ENCODE data around the gene NEGR1. TPM values are rescaled to one million over a fixed set of nuclear protein-coding genes. Genes with fewer than 3 reads are reported as not detected.

The NEGR1 gene
- total and polyA plus RNA-seq, 2 experiments from 2014 or later: 0.57 to 0.94 TPM

DNA sequence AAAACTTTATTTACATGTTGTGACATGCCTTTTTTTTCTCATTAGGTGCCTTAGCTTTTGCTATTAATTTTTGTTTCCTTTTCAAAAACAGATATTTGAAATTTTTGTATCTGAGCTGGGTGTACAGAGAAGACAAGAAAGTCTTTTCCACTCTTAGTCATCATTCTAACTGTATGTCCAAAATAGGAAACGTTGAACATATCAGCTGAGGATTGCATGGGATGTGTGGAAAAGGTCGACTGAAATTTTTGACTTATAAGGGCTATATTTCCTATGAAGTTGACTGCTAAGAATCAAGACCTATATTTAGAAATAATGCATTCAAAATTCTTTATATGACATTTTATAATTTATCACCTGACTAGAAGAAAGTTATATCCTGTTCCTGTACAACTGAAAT lies 931.5 kb downstream of the NEGR1 start:
- Histone ChIP-seq H4K20me1 (replicated peaks; ENCODE audit: insufficient read depth) (no peaks in the 10 kb centered on the region), H3K36me3 (ENCODE audit: insufficient read depth) (no peaks in the 10 kb centered on the region), H3K4me1 (ENCODE audit: insufficient read depth) (no peaks in the 10 kb centered on the region), H3K27ac (ENCODE audit: low read depth) (no peak overlapping the region), H2AFZ (no peak overlapping the region), H3K4me2 (no peak overlapping the region), H3K9me2 (ENCODE audit: insufficient read depth) (no peaks in the 10 kb centered on the region), H3F3A (replicated peaks; ENCODE audit: low read depth) (no peaks in the 10 kb centered on the region), H3K4me3 (no peak overlapping the region), H3K79me2 (replicated peaks; ENCODE audit: insufficient read depth) (no peaks in the 10 kb centered on the region), H3K27me3 (ENCODE audit: insufficient read depth) (no peaks in the 10 kb centered on the region)
- TF ChIP-seq ZNF331 (CRISPR knock-in tag; IDR thresholded peaks at IDR 0.05; ENCODE audit: low read depth) (no peak), NANOG (IDR thresholded peaks at IDR 0.05; ENCODE audit: borderline replicate concordance) (no peak), STAT1 (IDR thresholded peaks at IDR 0.05; ENCODE audit: unreplicated experiment) (no peak), EZH2 (IDR thresholded peaks at IDR 0.05; ENCODE audit: low read depth, unreplicated experiment) (no peak), CREB1 (CRISPR knock-in tag; IDR thresholded peaks at IDR 0.05; ENCODE audit: low read depth) (no peak), JUNB (IDR thresholded peaks at IDR 0.05; ENCODE audit: unreplicated experiment) (no peak), POLR2AphosphoS5 (IDR thresholded peaks at IDR 0.05; ENCODE audit: low read depth) (no peak), ZNF114 (CRISPR knock-in tag; IDR thresholded peaks at IDR 0.05) (no peak), EZH2phosphoT487 (IDR thresholded peaks at IDR 0.05; ENCODE audit: unreplicated experiment) (no peak)
- TF ChIP-seq, protein P1, sequence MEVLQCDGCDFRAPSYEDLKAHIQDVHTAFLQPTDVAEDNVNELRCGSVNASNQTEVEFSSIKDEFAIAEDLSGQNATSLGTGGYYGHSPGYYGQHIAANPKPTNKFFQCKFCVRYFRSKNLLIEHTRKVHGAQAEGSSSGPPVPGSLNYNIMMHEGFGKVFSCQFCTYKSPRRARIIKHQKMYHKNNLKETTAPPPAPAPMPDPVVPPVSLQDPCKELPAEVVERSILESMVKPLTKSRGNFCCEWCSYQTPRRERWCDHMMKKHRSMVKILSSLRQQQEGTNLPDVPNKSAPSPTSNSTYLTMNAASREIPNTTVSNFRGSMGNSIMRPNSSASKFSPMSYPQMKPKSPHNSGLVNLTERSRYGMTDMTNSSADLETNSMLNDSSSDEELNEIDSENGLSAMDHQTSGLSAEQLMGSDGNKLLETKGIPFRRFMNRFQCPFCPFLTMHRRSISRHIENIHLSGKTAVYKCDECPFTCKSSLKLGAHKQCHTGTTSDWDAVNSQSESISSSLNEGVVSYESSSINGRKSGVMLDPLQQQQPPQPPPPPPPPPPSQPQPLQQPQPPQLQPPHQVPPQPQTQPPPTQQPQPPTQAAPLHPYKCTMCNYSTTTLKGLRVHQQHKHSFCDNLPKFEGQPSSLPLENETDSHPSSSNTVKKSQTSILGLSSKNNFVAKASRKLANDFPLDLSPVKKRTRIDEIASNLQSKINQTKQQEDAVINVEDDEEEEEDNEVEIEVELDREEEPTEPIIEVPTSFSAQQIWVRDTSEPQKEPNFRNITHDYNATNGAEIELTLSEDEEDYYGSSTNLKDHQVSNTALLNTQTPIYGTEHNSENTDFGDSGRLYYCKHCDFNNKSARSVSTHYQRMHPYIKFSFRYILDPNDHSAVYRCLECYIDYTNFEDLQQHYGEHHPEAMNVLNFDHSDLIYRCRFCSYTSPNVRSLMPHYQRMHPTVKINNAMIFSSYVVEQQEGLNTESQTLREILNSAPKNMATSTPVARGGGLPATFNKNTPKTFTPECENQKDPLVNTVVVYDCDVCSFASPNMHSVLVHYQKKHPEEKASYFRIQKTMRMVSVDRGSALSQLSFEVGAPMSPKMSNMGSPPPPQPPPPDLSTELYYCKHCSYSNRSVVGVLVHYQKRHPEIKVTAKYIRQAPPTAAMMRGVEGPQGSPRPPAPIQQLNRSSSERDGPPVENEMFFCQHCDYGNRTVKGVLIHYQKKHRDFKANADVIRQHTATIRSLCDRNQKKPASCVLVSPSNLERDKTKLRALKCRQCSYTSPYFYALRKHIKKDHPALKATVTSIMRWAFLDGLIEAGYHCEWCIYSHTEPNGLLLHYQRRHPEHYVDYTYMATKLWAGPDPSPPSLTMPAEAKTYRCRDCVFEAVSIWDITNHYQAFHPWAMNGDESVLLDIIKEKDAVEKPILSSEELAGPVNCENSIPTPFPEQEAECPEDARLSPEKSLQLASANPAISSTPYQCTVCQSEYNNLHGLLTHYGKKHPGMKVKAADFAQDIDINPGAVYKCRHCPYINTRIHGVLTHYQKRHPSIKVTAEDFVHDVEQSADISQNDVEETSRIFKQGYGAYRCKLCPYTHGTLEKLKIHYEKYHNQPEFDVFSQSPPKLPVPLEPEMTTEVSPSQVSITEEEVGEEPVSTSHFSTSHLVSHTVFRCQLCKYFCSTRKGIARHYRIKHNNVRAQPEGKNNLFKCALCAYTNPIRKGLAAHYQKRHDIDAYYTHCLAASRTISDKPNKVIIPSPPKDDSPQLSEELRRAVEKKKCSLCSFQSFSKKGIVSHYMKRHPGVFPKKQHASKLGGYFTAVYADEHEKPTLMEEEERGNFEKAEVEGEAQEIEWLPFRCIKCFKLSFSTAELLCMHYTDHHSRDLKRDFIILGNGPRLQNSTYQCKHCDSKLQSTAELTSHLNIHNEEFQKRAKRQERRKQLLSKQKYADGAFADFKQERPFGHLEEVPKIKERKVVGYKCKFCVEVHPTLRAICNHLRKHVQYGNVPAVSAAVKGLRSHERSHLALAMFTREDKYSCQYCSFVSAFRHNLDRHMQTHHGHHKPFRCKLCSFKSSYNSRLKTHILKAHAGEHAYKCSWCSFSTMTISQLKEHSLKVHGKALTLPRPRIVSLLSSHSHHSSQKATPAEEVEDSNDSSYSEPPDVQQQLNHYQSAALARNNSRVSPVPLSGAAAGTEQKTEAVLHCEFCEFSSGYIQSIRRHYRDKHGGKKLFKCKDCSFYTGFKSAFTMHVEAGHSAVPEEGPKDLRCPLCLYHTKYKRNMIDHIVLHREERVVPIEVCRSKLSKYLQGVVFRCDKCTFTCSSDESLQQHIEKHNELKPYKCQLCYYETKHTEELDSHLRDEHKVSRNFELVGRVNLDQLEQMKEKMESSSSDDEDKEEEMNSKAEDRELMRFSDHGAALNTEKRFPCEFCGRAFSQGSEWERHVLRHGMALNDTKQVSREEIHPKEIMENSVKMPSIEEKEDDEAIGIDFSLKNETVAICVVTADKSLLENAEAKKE (CRISPR knock-in tag; IDR thresholded peaks at IDR 0.05): no peak
- TF ChIP-seq, protein P2, sequence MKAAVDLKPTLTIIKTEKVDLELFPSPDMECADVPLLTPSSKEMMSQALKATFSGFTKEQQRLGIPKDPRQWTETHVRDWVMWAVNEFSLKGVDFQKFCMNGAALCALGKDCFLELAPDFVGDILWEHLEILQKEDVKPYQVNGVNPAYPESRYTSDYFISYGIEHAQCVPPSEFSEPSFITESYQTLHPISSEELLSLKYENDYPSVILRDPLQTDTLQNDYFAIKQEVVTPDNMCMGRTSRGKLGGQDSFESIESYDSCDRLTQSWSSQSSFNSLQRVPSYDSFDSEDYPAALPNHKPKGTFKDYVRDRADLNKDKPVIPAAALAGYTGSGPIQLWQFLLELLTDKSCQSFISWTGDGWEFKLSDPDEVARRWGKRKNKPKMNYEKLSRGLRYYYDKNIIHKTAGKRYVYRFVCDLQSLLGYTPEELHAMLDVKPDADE (IDR thresholded peaks at IDR 0.05): no peak
- TF ChIP-seq, protein P3, sequence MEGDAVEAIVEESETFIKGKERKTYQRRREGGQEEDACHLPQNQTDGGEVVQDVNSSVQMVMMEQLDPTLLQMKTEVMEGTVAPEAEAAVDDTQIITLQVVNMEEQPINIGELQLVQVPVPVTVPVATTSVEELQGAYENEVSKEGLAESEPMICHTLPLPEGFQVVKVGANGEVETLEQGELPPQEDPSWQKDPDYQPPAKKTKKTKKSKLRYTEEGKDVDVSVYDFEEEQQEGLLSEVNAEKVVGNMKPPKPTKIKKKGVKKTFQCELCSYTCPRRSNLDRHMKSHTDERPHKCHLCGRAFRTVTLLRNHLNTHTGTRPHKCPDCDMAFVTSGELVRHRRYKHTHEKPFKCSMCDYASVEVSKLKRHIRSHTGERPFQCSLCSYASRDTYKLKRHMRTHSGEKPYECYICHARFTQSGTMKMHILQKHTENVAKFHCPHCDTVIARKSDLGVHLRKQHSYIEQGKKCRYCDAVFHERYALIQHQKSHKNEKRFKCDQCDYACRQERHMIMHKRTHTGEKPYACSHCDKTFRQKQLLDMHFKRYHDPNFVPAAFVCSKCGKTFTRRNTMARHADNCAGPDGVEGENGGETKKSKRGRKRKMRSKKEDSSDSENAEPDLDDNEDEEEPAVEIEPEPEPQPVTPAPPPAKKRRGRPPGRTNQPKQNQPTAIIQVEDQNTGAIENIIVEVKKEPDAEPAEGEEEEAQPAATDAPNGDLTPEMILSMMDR (conservative IDR thresholded peaks at IDR 0.05; ENCODE audit: low read depth in 2 of 2): no peak
- TF ChIP-seq, protein P4, sequence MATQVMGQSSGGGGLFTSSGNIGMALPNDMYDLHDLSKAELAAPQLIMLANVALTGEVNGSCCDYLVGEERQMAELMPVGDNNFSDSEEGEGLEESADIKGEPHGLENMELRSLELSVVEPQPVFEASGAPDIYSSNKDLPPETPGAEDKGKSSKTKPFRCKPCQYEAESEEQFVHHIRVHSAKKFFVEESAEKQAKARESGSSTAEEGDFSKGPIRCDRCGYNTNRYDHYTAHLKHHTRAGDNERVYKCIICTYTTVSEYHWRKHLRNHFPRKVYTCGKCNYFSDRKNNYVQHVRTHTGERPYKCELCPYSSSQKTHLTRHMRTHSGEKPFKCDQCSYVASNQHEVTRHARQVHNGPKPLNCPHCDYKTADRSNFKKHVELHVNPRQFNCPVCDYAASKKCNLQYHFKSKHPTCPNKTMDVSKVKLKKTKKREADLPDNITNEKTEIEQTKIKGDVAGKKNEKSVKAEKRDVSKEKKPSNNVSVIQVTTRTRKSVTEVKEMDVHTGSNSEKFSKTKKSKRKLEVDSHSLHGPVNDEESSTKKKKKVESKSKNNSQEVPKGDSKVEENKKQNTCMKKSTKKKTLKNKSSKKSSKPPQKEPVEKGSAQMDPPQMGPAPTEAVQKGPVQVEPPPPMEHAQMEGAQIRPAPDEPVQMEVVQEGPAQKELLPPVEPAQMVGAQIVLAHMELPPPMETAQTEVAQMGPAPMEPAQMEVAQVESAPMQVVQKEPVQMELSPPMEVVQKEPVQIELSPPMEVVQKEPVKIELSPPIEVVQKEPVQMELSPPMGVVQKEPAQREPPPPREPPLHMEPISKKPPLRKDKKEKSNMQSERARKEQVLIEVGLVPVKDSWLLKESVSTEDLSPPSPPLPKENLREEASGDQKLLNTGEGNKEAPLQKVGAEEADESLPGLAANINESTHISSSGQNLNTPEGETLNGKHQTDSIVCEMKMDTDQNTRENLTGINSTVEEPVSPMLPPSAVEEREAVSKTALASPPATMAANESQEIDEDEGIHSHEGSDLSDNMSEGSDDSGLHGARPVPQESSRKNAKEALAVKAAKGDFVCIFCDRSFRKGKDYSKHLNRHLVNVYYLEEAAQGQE (IDR thresholded peaks at IDR 0.05; ENCODE audit: unreplicated experiment): no peak
- Mint-ChIP-seq H3K4me3 (no peak overlapping the region), H3K4me1 (no peaks in the 10 kb centered on the region), H3K9me3 (no peaks in the 10 kb centered on the region; the same call in 2 of the 3 replicates), H3K27me3 (ENCODE audit: insufficient read depth, low read depth, poor library complexity) (no peaks in the 10 kb centered on the region), H3K27ac (no peak overlapping the region), H3K36me3 (ENCODE audit: low read depth) (no peaks in the 10 kb centered on the region)
- ATAC-seq (no peak), DNase-seq (ENCODE audit: low spot score) (no peak)

All from GM23338 (cell line).